GM23338 (cell line): ENCODE data around the gene DAAM1. TPM values are rescaled to one million over a fixed set of nuclear protein-coding genes. Genes with fewer than 3 reads are reported as not detected.

ENCODE experiments used
- ATAC-seq: fragments of 200-7000 bp; cut with Tn5 transposase; 3 replicates; pipeline ENCODE4 v1.9.1; 2020
- DNase-seq: peaks from one replicate; pipeline ENCODE4 v3.0.0-alpha.2; 2015; ENCODE audit warnings: low spot score
- H2AFZ ChIP-seq: fragments of 200-600 bp; sonication (generic); 2 replicates; pipeline ENCODE4 v1.8.0; 2016; ENCODE audit warnings: antibody characterized with exemption, mild to moderate bottlenecking, moderate library complexity
- H3F3A ChIP-seq: fragments of 200-600 bp; sonication (generic); replicated peaks from 2 replicates; pipeline ENCODE4 v1.8.0; 2017; ENCODE audit warnings: antibody characterized with exemption, mixed run types, low read depth
- H3K27ac ChIP-seq: fragments of 200-600 bp; sonication (generic); 2 replicates; pipeline ENCODE4 v1.6.1; 2016; ENCODE audit warnings: low read depth
- H3K27me3 ChIP-seq: fragments of 200-600 bp; sonication (generic); 2 replicates; pipeline ENCODE4 v1.8.0; 2016; ENCODE audit warnings: mild to moderate bottlenecking, mixed run types, moderate library complexity; ENCODE audit not compliant: insufficient read depth
- H3K36me3 ChIP-seq: fragments of 200-600 bp; sonication (generic); 2 replicates; pipeline ENCODE4 v1.8.0; 2016; ENCODE audit warnings: mild to moderate bottlenecking; ENCODE audit not compliant: insufficient read depth
- H3K4me1 ChIP-seq: fragments of 200-600 bp; sonication (generic); 2 replicates; pipeline ENCODE4 v1.8.0; 2016; ENCODE audit warnings: mild to moderate bottlenecking, moderate library complexity; ENCODE audit not compliant: insufficient read depth
- H3K4me2 ChIP-seq: fragments of 200-600 bp; sonication (generic); 2 replicates; pipeline ENCODE4 v1.7.1; 2017; ENCODE audit warnings: mixed run types
- H3K4me3 ChIP-seq: fragments of 200-600 bp; sonication (generic); 2 replicates; pipeline ENCODE4 v1.6.1; 2016; ENCODE audit warnings: mixed run types
- H3K79me2 ChIP-seq: fragments of 200-600 bp; sonication (generic); replicated peaks from 2 replicates; pipeline ENCODE4 v1.8.0; 2017; ENCODE audit warnings: mild to moderate bottlenecking; ENCODE audit not compliant: insufficient read depth
- H3K9me2 ChIP-seq: fragments of 200-600 bp; sonication (generic); 2 replicates; pipeline ENCODE4 v1.8.0; 2017; ENCODE audit not compliant: insufficient read depth
- H4K20me1 ChIP-seq: fragments of 200-600 bp; sonication (generic); replicated peaks from 2 replicates; pipeline ENCODE4 v1.8.0; 2017; ENCODE audit warnings: mild to moderate bottlenecking; ENCODE audit not compliant: insufficient read depth
- H3K27ac Mint-ChIP-seq: 2 replicates; pipeline ENCODE4 v1.8.0; 2020; ENCODE audit warnings: inconsistent platforms, mild to moderate bottlenecking, moderate library complexity, mixed read lengths
- H3K27me3 Mint-ChIP-seq: 3 replicates; pipeline ENCODE4 v1.8.0; 2022; ENCODE audit warnings: low read depth, mild to moderate bottlenecking, moderate library complexity, mixed read lengths, inconsistent platforms; ENCODE audit not compliant: insufficient read depth, poor library complexity
- H3K36me3 Mint-ChIP-seq: 3 replicates; pipeline ENCODE4 v1.8.0; 2021; ENCODE audit warnings: low read depth, mild to moderate bottlenecking, inconsistent platforms, moderate library complexity, mixed read lengths
- H3K4me1 Mint-ChIP-seq: 3 replicates; pipeline ENCODE4 v1.8.0; 2020; ENCODE audit warnings: mild to moderate bottlenecking, inconsistent platforms, mixed read lengths
- H3K4me3 Mint-ChIP-seq: 3 replicates; pipeline ENCODE4 v1.8.0; 2021; ENCODE audit warnings: moderate library complexity, mild to moderate bottlenecking, inconsistent platforms, mixed read lengths
- H3K9me3 Mint-ChIP-seq: 3 replicates; pipeline ENCODE4 v1.8.0; 2020; ENCODE audit warnings: moderate library complexity, mild to moderate bottlenecking, inconsistent platforms, mixed read lengths
- CREB1 ChIP-seq: fragments of 250-450 bp; sonication (Bioruptor Pico); IDR thresholded peaks from 2 replicates; pipeline ENCODE4 v1.5.0; 2020; ENCODE audit warnings: low read depth, mild to moderate bottlenecking, moderate library complexity
- ETS1 ChIP-seq: IDR thresholded peaks from 2 replicates; pipeline ENCODE4 v1.6.1; 2016; ENCODE audit warnings: antibody characterized with exemption
- EZH2 ChIP-seq: fragments of 200-600 bp; sonication (generic); IDR thresholded peaks from one replicate; pipeline ENCODE4 v1.8.0; 2017; ENCODE audit warnings: antibody characterized with exemption, mild to moderate bottlenecking, low read depth; ENCODE audit not compliant: unreplicated experiment
- EZH2phosphoT487 ChIP-seq: fragments of 200-600 bp; sonication (generic); IDR thresholded peaks from one replicate; pipeline ENCODE4 v1.8.1; 2018; ENCODE audit warnings: antibody characterized with exemption; ENCODE audit not compliant: unreplicated experiment
- JUNB ChIP-seq: IDR thresholded peaks from one replicate; pipeline ENCODE4 v1.6.1; 2016; ENCODE audit warnings: antibody characterized with exemption; ENCODE audit not compliant: unreplicated experiment
- NANOG ChIP-seq: IDR thresholded peaks from 2 replicates; pipeline ENCODE4 v1.6.1; 2016; ENCODE audit warnings: antibody characterized with exemption, borderline replicate concordance
- REST ChIP-seq: IDR thresholded peaks from one replicate; pipeline ENCODE4 v1.6.1; 2018; ENCODE audit warnings: antibody characterized with exemption; ENCODE audit not compliant: unreplicated experiment
- STAT1 ChIP-seq: IDR thresholded peaks from one replicate; pipeline ENCODE4 v1.6.1; 2016; ENCODE audit warnings: antibody characterized with exemption; ENCODE audit not compliant: unreplicated experiment
- ZNF114 ChIP-seq: fragments of 250-450 bp; sonication (Bioruptor Pico); IDR thresholded peaks from 2 replicates; pipeline ENCODE4 v1.5.0; 2020; ENCODE audit warnings: mild to moderate bottlenecking, moderate library complexity
- ZNF331 ChIP-seq: fragments of 250-450 bp; sonication (Bioruptor Pico); IDR thresholded peaks from 2 replicates; pipeline ENCODE4 v1.5.0; 2020; ENCODE audit warnings: low read depth, mild to moderate bottlenecking, moderate library complexity
- ZNF462 ChIP-seq: fragments of 250-450 bp; sonication (Bioruptor Pico); IDR thresholded peaks from 2 replicates; pipeline ENCODE4 v1.5.0; 2020; ENCODE audit warnings: mild to moderate bottlenecking, moderate library complexity
- polyA plus RNA-seq: library from polyadenylated mRNA; unstranded; fragments of >200 nt; fragmentation: Nextera tagmentation; extraction: Ambion mirVana; gene quantifications from 2 replicates; pipeline ENCODE4 v1.2.1, GENCODE V29; 2016
- total RNA-seq: library from RNA; depleted of rRNA; stranded (reverse); fragments of >200 nt; shearing (Covaris generic); gene quantifications from 2 replicates; pipeline ENCODE4 v1.2.3, GENCODE V29; 2014

The DAAM1 gene
- total and polyA plus RNA-seq, 2 experiments from 2014 or later, result 36.3 to 42.1 TPM

- TF ChIP-seq ETS1, result no peak
- no peak for TF ChIP-seq JUNB
- no peak for TF ChIP-seq EZH2phosphoT487
- no peak for TF ChIP-seq STAT1
- no peak for TF ChIP-seq EZH2
- no peak for TF ChIP-seq ZNF331
- no peak for TF ChIP-seq ZNF114
- no peak for TF ChIP-seq CREB1 (CRISPR knock-in tag)
- no peak for TF ChIP-seq NANOG
- TF ChIP-seq REST, result no peak
- no peak for TF ChIP-seq ZNF462 (CRISPR knock-in tag)
- peaks cover 3% of the 10 kb centered on the region; the same call in 1 of the 3 replicates for H3K36me3 Mint-ChIP-seq
- H3K4me3 Mint-ChIP-seq, result no peak overlapping the region
- peaks cover 10% of the 10 kb centered on the region; the same call in 2 of the 3 replicates for H3K4me1 Mint-ChIP-seq
- no peak for ATAC-seq
- H3K27me3 Mint-ChIP-seq, result peaks cover 2% of the 10 kb centered on the region
- Histone ChIP-seq H3K27me3 (no peaks in the 10 kb centered on the region), H3K79me2 (no peaks in the 10 kb centered on the region), H3K4me3 (no peak overlapping the region), H3K9me2 (no peaks in the 10 kb centered on the region), H3K4me1 (no peaks in the 10 kb centered on the region), H3F3A (no peaks in the 10 kb centered on the region), H2AFZ (no peak overlapping the region), H3K4me2 (no peak overlapping the region), H3K36me3 (no peaks in the 10 kb centered on the region), H4K20me1 (no peaks in the 10 kb centered on the region), H3K27ac (no peak overlapping the region)
- H3K27ac Mint-ChIP-seq, result no peak overlapping the region
- no peak for DNase-seq
- H3K9me3 Mint-ChIP-seq, result peaks cover 2% of the 10 kb centered on the region; the same call in 2 of the 3 replicates
Measured at GRCh38 chr14:59277659-59278058, 89.2 kb downstream of the DAAM1 start.
